Spleen (tissue), 11 donors: Measurements from ENCODE around the gene WSCD1. TPM values are rescaled to one million over a fixed set of nuclear protein-coding genes. Genes with fewer than 3 reads are reported as not detected.

Source experiments
- DNase-seq: peaks from one replicate; pipeline ENCODE4 v3.0.0-alpha.2; 2020
- H3K27ac ChIP-seq, 8 donors: fragments of 200-600 bp; sonication (generic) in 7 of 8; 1 replicate in 4 of 8; 2 replicates in 4 of 8; pipeline versions ENCODE4 v1.5.0 to v1.8.0; 2016 to 2021; ENCODE audit warnings: inconsistent platforms in 4 of 8, mild to moderate bottlenecking in 4 of 8, moderate library complexity in 1 of 8
- H3K27me3 ChIP-seq, 7 donors: fragments of 200-600 bp; sonication (generic) in 6 of 7; replicated peaks in 1 of 7; 1 replicate in 4 of 7; 2 replicates in 3 of 7; pipeline versions ENCODE4 v1.5.0 to v1.8.0; 2016 to 2021; ENCODE audit warnings: inconsistent platforms in 3 of 7, mild to moderate bottlenecking in 1 of 7
- H3K36me3 ChIP-seq, 6 donors: fragments of 200-600 bp; sonication (generic) in 5 of 6; 1 replicate in 4 of 6; 2 replicates in 2 of 6; pipeline versions ENCODE4 v1.5.0 to v1.8.0; 2016 to 2021; ENCODE audit warnings: inconsistent platforms in 2 of 6
- H3K4me1 ChIP-seq, 6 donors: fragments of 200-600 bp; sonication (generic) in 5 of 6; 1 replicate in 3 of 6; 2 replicates in 3 of 6; pipeline versions ENCODE4 v1.5.0 to v1.8.0; 2016 to 2021; ENCODE audit warnings: inconsistent platforms in 3 of 6
- H3K4me3 ChIP-seq, 8 donors: fragments of 200-600 bp; sonication (generic) in 7 of 8; 1 replicate in 4 of 8; 2 replicates in 4 of 8; pipeline versions ENCODE4 v1.5.0 to v1.8.0; 2016 to 2021; ENCODE audit warnings: inconsistent platforms in 4 of 8, mild to moderate bottlenecking in 4 of 8, moderate library complexity in 2 of 8
- H3K9me3 ChIP-seq, 8 donors: fragments of 200-600 bp; sonication (generic) in 7 of 8; 1 replicate in 4 of 8; 2 replicates in 4 of 8; pipeline versions ENCODE4 v1.5.0 to v1.8.0; 2016 to 2021; ENCODE audit warnings: inconsistent platforms in 4 of 8
- CTCF ChIP-seq, 11 experiments: fragments of 200-600 bp in 7 of 11; fragments of 450-650 bp in 4 of 11; sonication (generic) in 4 of 11; IDR thresholded peaks in 8 of 11; conservative IDR thresholded peaks in 3 of 11; 1 replicate in 7 of 11; 2 replicates in 4 of 11; pipeline versions ENCODE4 v1.4.0 to v1.8.0; 2016 to 2021; ENCODE audit warnings: antibody characterized with exemption in 11 of 11, inconsistent platforms in 4 of 11, mild to moderate bottlenecking in 1 of 11
- POLR2A ChIP-seq, 3 donors: fragments of 450-650 bp; IDR thresholded peaks; one replicate each; pipeline ENCODE4 v1.5.1; 2017; ENCODE audit warnings: antibody characterized with exemption in 3 of 3, mild to moderate bottlenecking in 1 of 3
- POLR2AphosphoS5 ChIP-seq, 3 donors: sonication (generic); formaldehyde crosslinking; IDR thresholded peaks; one replicate each; pipeline ENCODE4 v1.5.1; 2017; ENCODE audit warnings: antibody characterized with exemption in 3 of 3
- WGBS, 5 donors: extraction: QIAGEN DNeasy Blood & Tissue Kit in 3 of 5; methylation state at CpG; one replicate each; pipeline versions ENCODE4 v1.1.5 to v1.1.7; 2013 to 2018; 5-methylcytosine and 5-hydroxymethylcytosine counted together
- intact Hi-C: fragments of 100-400 bp; cut with DNase I; formaldehyde crosslinking; loops from one replicate; pipeline ENCODE4 v1.15.0; 2023; ENCODE audit warnings: low total_unique reads
- polyA plus RNA-seq, 3 donors: library from polyadenylated mRNA; stranded (reverse); fragments of 200-250 nt; gene quantifications; one replicate each; pipeline ENCODE4 v1.2.1, GENCODE V29; 2013
- total RNA-seq, 7 donors: library from RNA; depleted of rRNA in 3 of 7; stranded (reverse); fragments of >200 nt in 3 of 7; fragmentation: NEBNext Ultra II Directional in 4 of 7; extraction: Animal tissue kit (Norgen Biotek cat#: 25700) in 4 of 7; gene quantifications; one replicate each; pipeline versions ENCODE4 v1.1.0 to v1.2.1, GENCODE V29; 2016 to 2021
- donor health status: healthy with polysubstance abuse.
- donor health status: DM: no; HTN: no; CAD: no; lungs with moderate emphysema.
- donor health status: DM: no; HTN: no; CAD: no.
- donor health status: Bipolar disorder and iron deficiency.
- donor health status: healthy.
- donor health status: DM: no; HTN: no; CAD: no.
- donor health status: DM: yes; HTN: yes; CAD: no.

WSCD1 gene
- total and polyA plus RNA-seq, 10 donors = 2.4 to 84.1 (median 44.3) TPM

- intact Hi-C loops = no loop called here
- Histone ChIP-seq H3K9me3 (peaks cover 0 to 2% (median under 1%) of the 10 kb centered on the region in 8 donors), H3K4me3 (no peak overlapping the region), H3K27me3 (peaks cover 0 to 17% (median 0%) of the 10 kb centered on the region in 7 donors), H3K27ac (no peak overlapping the region), H3K36me3 (no peaks in the 10 kb centered on the region), H3K4me1 (no peaks in the 10 kb centered on the region)
- no peak for DNase-seq
- 85 to 89% (median 89%) methylated on average over 8 of the region's 8 CpGs for WGBS, 5 donors
- TF ChIP-seq CTCF (IDR thresholded peaks at IDR 0.05 in 8 of 11, conservative IDR thresholded peaks at IDR 0.05 in 3 of 11) = no peak
- no peak for TF ChIP-seq POLR2AphosphoS5 (IDR thresholded peaks at IDR 0.05)
- no peak for TF ChIP-seq POLR2A (IDR thresholded peaks at IDR 0.05)
These were observed 70.7 kb downstream of the WSCD1 start for GRCh38 chr17:6140728-6141330.

DNA sequence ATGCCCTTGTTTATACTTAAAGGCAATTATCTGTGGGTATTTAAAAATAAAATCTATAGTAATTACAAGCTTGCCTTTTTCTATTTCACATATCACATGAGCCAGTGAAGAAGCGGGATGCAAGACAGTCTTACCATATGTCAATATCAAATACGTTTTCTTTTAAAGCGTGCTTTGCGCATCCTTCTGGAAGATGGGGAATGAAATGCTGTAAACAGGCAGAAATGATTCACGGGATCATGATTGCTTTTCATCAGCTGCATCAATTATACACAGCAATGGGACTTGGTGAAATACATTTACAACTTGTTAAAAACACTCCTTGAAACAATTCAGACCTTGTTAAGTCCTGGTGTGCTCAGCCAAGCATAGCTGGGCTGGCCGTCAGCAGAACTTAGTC is 72.5 kb downstream of the WSCD1 start:
- Histone ChIP-seq H3K9me3 (peaks cover 0 to 6% (median 1%) of the 10 kb centered on the region in 8 donors), H3K4me3 (no peak overlapping the region), H3K27ac (no peak overlapping the region), H3K27me3 (peaks cover 0 to 4% (median 0%) of the 10 kb centered on the region in 7 donors), H3K4me1 (no peaks in the 10 kb centered on the region), H3K36me3 (no peaks in the 10 kb centered on the region)
- TF ChIP-seq POLR2AphosphoS5 (IDR thresholded peaks at IDR 0.05) (no peak), POLR2A (IDR thresholded peaks at IDR 0.05) (no peak), CTCF (IDR thresholded peaks at IDR 0.05 in 8 of 11, conservative IDR thresholded peaks at IDR 0.05 in 3 of 11) (no peak)
- WGBS, 5 donors = 84 to 92% (median 87%) methylated on average over 6 of the region's 6 CpGs
- intact Hi-C loops = no loop called here
- DNase-seq = no peak

DNA sequence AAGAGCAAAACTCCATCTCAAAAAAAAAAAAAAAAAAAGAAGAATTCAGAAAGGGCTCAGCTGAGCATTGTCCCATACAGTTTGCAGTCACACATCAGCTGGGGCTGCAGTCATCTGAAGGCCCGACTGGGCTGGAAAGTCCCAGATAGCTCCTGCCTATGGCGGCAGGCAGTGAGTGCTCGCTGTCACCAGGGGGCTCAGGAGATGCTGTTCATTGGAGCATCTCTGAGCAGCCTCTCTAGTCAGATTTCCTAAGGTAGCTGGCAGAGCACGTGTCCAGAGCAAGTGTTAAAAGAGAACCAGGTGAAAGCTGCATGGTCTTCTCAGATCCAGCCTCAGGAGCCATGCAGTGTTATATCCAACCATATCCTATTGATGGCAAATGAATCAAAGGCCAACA is 75.8 kb downstream of the WSCD1 start:
- WGBS, 5 donors = 70 to 87% (median 81%) methylated on average over 4 of the region's 4 CpGs
- Histone ChIP-seq H3K4me1 (no peaks in the 10 kb centered on the region), H3K27me3 (peaks cover 0 to 22% (median 0%) of the 10 kb centered on the region in 7 donors), H3K27ac (no peak overlapping the region), H3K4me3 (no peak overlapping the region), H3K9me3 (peaks cover 0 to 6% (median 1%) of the 10 kb centered on the region in 8 donors), H3K36me3 (no peaks in the 10 kb centered on the region)
- DNase-seq = no peak
- intact Hi-C loops = no loop called here
- no peak for TF ChIP-seq POLR2A (IDR thresholded peaks at IDR 0.05)
- no peak for TF ChIP-seq CTCF (IDR thresholded peaks at IDR 0.05 in 8 of 11, conservative IDR thresholded peaks at IDR 0.05 in 3 of 11)
- TF ChIP-seq POLR2AphosphoS5 (IDR thresholded peaks at IDR 0.05) = no peak

GRCh38 chr17:6147042-6147441 is 76.9 kb downstream of the WSCD1 start:
- peaks cover 0 to 28% (median 0%) of the 10 kb centered on the region in 7 donors for H3K27me3 ChIP-seq

More at GRCh38 chr17:6147042-6147441, 76.9 kb downstream of the WSCD1 start:
- intact Hi-C loops = no loop called here
- Histone ChIP-seq H3K4me1 (no peaks in the 10 kb centered on the region), H3K27ac (no peak overlapping the region), H3K4me3 (no peak overlapping the region), H3K9me3 (peaks cover 0 to 6% (median 1%) of the 10 kb centered on the region in 8 donors), H3K36me3 (no peaks in the 10 kb centered on the region)
- WGBS, 5 donors = 70 to 80% (median 75%) methylated on average over 6 to 7 of the region's 7 CpGs
- no peak for DNase-seq
- TF ChIP-seq CTCF (IDR thresholded peaks at IDR 0.05 in 8 of 11, conservative IDR thresholded peaks at IDR 0.05 in 3 of 11) = no peak
- no peak for TF ChIP-seq POLR2A (IDR thresholded peaks at IDR 0.05)
- TF ChIP-seq POLR2AphosphoS5 (IDR thresholded peaks at IDR 0.05) = no peak
